SU-DHL-6 (cell line): ENCODE measurements around the gene ZSCAN18.

ENCODE experiments used
- H2AFZ ChIP-seq: fragments of 200-600 bp; sonication (generic); 2 replicates; pipeline ENCODE4 v1.6.1; 2014; ENCODE audit warnings: low read depth, mild to moderate bottlenecking, moderate library complexity, mixed read lengths, antibody characterized with exemption, low read length; ENCODE audit not compliant: severe bottlenecking
- H3F3A ChIP-seq: fragments of 200-600 bp; shearing (Covaris generic); 2 replicates; pipeline ENCODE4 v1.6.0; 2016; ENCODE audit warnings: antibody characterized with exemption, mild to moderate bottlenecking; ENCODE audit not compliant: insufficient read depth
- H3K27ac ChIP-seq: fragments of 200-600 bp; sonication (generic); 2 replicates; pipeline ENCODE4 v1.5.1; 2016; ENCODE audit warnings: low read depth, mild to moderate bottlenecking, low read length, moderate library complexity, mixed read lengths
- H3K27me3 ChIP-seq: fragments of 200-600 bp; sonication (generic), shearing (Covaris generic); 2 replicates; pipeline ENCODE4 v1.6.0; 2014; ENCODE audit warnings: mild to moderate bottlenecking, low read length
- H3K36me3 ChIP-seq: fragments of 200-600 bp; sonication (generic); 2 replicates; pipeline ENCODE4 v1.6.1; 2014; ENCODE audit warnings: mild to moderate bottlenecking, low read length, mixed read lengths
- H3K4me2 ChIP-seq: fragments of 300-600, 200-600 bp; shearing (Covaris generic), sonication (generic); 2 replicates; pipeline ENCODE4 v1.6.0; 2014; ENCODE audit warnings: low read length, low read depth, mild to moderate bottlenecking; ENCODE audit not compliant: poor library complexity, severe bottlenecking
- H3K4me3 ChIP-seq: fragments of 200-600 bp; sonication (generic); 2 replicates; pipeline ENCODE4 v1.5.1; 2014; ENCODE audit warnings: antibody characterized with exemption, low read length, mild to moderate bottlenecking, mixed read lengths; ENCODE audit not compliant: insufficient read depth, poor library complexity, severe bottlenecking
- H3K79me2 ChIP-seq: fragments of 200-600 bp; sonication (generic); 2 replicates; pipeline ENCODE4 v1.6.1; 2014; ENCODE audit warnings: mild to moderate bottlenecking, low read length, moderate library complexity; ENCODE audit not compliant: insufficient read depth
- H3K9ac ChIP-seq: fragments of 200-600 bp; sonication (generic); 2 replicates; pipeline ENCODE4 v1.7.0; 2014; ENCODE audit warnings: mild to moderate bottlenecking, low read length
- H3K9me2 ChIP-seq: fragments of 200-600 bp; sonication (generic); replicated peaks from 2 replicates; pipeline ENCODE4 v1.6.1; 2014; ENCODE audit warnings: low read length; ENCODE audit not compliant: insufficient read depth
- H3K9me3 ChIP-seq: fragments of 200-600 bp; sonication (generic); 2 replicates; pipeline ENCODE4 v1.6.1; 2014; ENCODE audit warnings: low read length, mixed read lengths; ENCODE audit not compliant: insufficient read depth
- H4K20me1 ChIP-seq: fragments of 200-600 bp; sonication (generic); 2 replicates; pipeline ENCODE4 v1.6.1; 2014; ENCODE audit warnings: low read depth, mild to moderate bottlenecking, antibody characterized with exemption, low read length, moderate library complexity, mixed read lengths
- CTCF ChIP-seq: fragments of 200-600 bp; sonication (generic); IDR thresholded peaks from one replicate; pipeline ENCODE4 v1.5.1; 2017; ENCODE audit warnings: antibody characterized with exemption, mild to moderate bottlenecking, low read length, moderate library complexity; ENCODE audit not compliant: insufficient read depth, poor library complexity, severe bottlenecking
- EZH2phosphoT487 ChIP-seq: fragments of 200-600 bp; sonication (generic), shearing (Covaris generic); conservative IDR thresholded peaks from 2 replicates; pipeline ENCODE4 v1.6.1; 2018; ENCODE audit warnings: mild to moderate bottlenecking, antibody characterized with exemption, low read length, moderate library complexity, mixed read lengths

The ZSCAN18 gene

DNA sequence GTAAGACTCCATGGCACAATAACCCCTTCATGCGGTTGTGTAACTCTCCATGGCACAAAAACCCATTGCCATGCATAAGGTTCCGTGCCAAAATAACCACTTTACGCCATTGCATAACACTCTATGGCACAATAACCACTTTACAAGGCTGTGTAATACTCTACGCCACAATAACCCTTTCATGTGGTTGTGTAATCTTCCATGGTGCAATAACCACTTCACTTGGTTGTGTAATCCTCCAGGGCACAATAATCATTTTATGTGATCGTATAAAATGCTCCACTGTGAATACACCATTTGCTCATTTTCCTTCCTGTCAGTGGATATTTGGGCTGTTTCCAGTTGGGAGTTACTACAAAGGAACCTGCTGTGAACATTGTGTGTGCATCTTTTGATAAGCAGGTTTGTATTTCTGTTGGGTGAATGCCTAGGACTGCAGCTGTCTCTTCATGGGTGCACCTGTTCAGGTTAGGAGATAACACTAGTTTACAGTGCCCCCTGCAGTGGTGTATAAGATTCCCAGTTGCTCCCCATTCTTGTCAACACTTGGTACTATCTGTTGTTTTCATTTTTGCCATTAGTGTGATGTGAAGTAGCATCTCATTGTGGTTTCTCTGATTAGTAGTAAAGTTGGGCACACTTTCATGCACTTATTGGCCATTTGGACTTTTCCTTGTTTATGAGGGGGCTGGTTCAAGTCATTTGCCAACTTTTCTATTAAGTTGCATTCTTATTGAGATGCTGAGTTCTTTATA, 21.1 kb upstream of the ZSCAN18 start:
- Histone ChIP-seq H4K20me1 (no peaks in the 10 kb centered on the region), H3K4me2 (no peak overlapping the region), H3K4me3 (no peak overlapping the region), H3F3A (no peaks in the 10 kb centered on the region), H3K9me3 (peaks cover 46% of the 10 kb centered on the region), H2AFZ (no peak overlapping the region), H3K27ac (no peak overlapping the region), H3K27me3 (no peaks in the 10 kb centered on the region), H3K36me3 (no peaks in the 10 kb centered on the region), H3K9me2 (no peaks in the 10 kb centered on the region), H3K79me2 (no peaks in the 10 kb centered on the region), H3K9ac (no peak overlapping the region)
- no peak for TF ChIP-seq EZH2phosphoT487

DNA sequence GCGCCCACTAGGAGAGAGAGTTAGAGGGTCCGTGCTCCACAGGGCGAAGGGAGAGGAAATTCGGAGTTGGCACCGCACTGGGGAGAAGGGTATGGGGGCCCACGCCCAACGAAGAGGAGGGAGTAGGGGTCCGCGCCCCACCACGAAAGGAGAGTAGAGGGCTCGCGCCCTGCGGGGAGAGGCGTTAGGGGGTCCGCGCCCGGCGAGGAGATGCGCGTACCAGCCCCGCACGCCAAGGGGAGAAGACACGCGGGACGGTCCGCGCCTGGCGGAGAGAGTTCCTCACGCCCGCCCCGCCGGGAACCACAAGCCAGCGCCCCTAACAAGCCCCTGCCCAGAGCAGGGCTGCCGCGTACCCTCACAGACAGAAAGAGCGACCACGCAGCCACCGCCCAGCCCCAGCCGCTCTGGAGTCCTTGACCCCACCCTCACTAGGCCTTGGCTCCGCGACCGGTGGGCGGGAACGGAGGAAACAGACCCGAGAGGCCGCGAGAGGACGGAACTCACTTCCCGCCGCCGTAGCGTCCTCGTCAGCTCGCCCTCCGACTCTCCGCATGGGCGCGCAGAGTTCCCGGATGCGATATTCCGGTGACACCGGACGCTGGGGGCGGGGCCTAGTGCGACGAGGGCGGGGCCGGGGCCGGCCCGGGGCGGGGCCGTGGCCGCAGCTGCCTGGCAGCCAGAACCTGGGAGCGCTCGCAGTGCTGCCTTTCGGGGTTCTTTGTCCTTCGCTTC, 20.0 kb upstream of the ZSCAN18 start:
- no peaks in the 10 kb centered on the region for H3K27me3 ChIP-seq
- TF ChIP-seq CTCF (no peak), EZH2phosphoT487 (no peak)
- peaks cover 34% of the 10 kb centered on the region for H3K9me3 ChIP-seq
- no peak overlapping the region for H3K4me2 ChIP-seq
- no peaks in the 10 kb centered on the region for H3F3A ChIP-seq
- H3K9me2 ChIP-seq, result no peaks in the 10 kb centered on the region
- H3K27ac ChIP-seq, result no peak overlapping the region
- H3K79me2 ChIP-seq, result no peaks in the 10 kb centered on the region
- H3K9ac ChIP-seq, result no peak overlapping the region
- no peaks in the 10 kb centered on the region for H4K20me1 ChIP-seq
- H3K4me3 ChIP-seq, result no peak overlapping the region
- no peaks in the 10 kb centered on the region for H3K36me3 ChIP-seq
- no peak overlapping the region for H2AFZ ChIP-seq

DNA sequence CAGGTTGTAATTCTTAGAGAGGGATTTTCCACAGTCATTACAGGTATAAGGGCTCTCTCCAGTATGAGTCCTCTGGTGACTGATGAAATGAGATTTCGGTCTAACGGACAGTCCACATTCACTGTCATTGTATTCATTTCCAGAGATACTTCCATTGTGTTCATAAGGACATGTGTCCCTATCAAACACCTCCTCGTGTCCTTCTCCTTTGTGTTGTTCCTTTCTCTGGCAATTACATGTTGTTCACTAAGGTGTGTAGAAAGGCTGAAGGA, 10.5 kb upstream of the ZSCAN18 start:
- Histone ChIP-seq H3K79me2 (no peaks in the 10 kb centered on the region), H4K20me1 (no peaks in the 10 kb centered on the region), H3F3A (no peaks in the 10 kb centered on the region), H3K9me2 (no peaks in the 10 kb centered on the region), H3K27me3 (no peaks in the 10 kb centered on the region), H3K9ac (no peak overlapping the region), H3K9me3 (peaks cover 52% of the 10 kb centered on the region; the same call in 1 of the 2 replicates), H3K4me3 (no peak overlapping the region), H3K36me3 (no peaks in the 10 kb centered on the region), H3K27ac (no peak overlapping the region), H2AFZ (no peak overlapping the region), H3K4me2 (no peak overlapping the region)
- no peak for TF ChIP-seq EZH2phosphoT487
- TF ChIP-seq CTCF, result no peak
